DMS53 treated with DMSO at 0.1 percent for 48 hours (cell line): ENCODE data around the gene PRSS38.

Experiments used
- DNase-seq: peaks from one replicate; lab custom pipeline; 2025; ENCODE audit not compliant: unreplicated experiment; lab: John Stamatoyannopoulos, UW

PRSS38 gene

DNA sequence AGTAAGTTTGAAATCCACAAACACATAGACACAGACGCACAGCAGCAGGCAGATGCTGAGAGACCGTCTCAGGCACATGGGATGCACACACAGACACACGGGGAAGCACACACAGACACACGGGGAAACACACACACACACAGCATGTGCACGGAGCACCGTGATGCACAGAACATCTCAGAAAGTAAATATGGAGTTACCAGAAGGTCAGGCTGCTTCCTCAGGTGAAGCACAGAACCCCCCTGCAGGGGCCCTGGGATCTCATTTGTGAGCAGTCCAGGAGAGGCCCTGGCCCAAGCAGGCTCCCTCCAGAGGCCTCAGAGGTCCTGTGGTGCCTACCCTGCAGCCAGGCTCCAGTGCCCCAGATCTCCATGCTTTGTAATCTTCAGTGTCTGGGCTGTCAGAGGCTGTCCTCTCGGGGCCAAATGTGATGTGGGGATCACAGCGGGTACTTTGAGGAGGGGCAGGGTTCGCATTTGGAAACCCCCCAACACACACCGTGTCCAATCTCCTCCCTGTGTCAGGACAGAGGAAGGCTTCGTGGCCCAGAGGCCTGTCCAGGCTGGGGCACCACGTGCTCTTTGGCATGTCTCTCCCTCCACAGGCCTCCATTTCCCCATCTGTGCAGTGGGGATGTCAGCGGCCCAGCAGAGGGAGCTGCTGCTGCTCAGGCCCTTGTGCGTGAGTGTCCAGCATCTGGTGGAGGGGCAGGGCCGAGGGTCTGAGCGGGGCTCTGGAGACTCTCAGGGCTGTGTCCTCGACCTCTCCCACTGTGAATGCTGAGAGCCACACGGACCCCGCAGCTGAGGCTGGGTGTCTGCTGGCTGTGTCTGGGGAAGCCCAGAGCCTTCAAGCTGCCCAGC lies 23.0 kb upstream of the PRSS38 start:
- DNase-seq: no peak

GRCh38 chr1:227793079-227793947 lies 22.2 kb upstream of the PRSS38 start:
- DNase-seq: no peak

- no peak for DNase-seq
Observed at GRCh38 chr1:227793948-227794816, 21.3 kb upstream of the PRSS38 start.

- DNase-seq: no peak
Observed at GRCh38 chr1:227794817-227795192, 20.7 kb upstream of the PRSS38 start.

GRCh38 chr1:227795732-227796131 lies 19.7 kb upstream of the PRSS38 start:
- DNase-seq: no peak

- DNase-seq: no peak
Observed at GRCh38 chr1:227796359-227796915, 19.0 kb upstream of the PRSS38 start.

GRCh38 chr1:227797144-227797543 lies 18.3 kb upstream of the PRSS38 start:
- DNase-seq: no peak

- DNase-seq: no peak
Observed at GRCh38 chr1:227797625-227798024, 17.9 kb upstream of the PRSS38 start.

DNA sequence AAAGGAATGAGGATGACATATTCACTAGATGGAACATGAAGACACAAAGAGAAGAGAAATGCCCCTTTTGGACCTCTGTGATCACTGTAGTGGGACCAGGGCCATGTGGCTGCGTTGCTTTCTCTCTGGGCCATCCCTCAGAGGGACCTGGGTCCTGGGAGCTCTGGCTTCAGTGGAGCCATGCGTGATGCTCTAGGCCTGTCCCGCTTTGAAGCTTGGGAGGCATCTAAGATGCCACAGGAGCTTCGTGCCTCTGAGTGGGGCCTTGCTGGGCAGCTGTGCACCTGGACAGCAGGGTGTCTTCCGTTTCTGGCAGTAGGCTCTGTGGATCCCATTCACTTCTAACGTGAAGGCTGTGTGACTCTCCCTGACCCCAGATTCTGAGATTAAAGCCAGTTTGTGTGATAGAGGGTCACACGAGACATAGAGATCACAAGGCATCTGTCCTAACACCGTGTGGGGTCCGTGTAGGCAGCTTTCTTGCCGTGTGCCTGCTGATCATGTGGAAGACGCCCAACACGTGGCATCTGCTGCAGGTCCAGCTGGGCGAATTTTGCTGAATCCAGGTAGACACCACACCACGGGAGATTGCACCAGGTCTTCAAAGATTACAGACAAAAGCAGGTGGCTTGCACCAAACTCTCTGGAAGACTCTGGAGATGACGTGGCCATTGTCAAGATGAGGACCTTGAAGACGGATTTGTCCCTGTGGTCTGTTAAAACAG lies 17.2 kb upstream of the PRSS38 start:
- DNase-seq: no peak

DNA sequence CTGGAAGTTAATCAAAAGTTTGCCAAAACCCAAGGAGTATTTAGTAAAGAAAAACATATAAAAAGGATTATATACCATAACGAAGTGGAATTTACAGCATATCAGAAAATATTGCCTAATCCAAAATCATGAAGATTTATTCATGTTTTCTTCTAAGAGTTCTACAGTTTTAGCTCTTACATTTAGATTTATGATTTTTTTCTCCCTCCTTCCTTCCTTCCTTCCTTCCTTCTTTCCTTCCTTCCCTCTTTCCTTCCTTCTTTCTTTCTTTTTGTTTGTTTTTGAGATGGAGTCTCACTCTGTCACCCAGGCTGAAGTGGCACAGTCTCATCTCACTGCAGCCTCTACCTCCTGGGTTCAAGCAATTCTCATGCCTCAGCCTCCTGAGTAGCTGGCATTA lies 15.7 kb upstream of the PRSS38 start:
- no peak for DNase-seq

- no peak for DNase-seq
Observed at GRCh38 chr1:227803933-227804332, 11.5 kb upstream of the PRSS38 start.

- no peak for DNase-seq
Observed at GRCh38 chr1:227805606-227806197, 9.8 kb upstream of the PRSS38 start.

DNA sequence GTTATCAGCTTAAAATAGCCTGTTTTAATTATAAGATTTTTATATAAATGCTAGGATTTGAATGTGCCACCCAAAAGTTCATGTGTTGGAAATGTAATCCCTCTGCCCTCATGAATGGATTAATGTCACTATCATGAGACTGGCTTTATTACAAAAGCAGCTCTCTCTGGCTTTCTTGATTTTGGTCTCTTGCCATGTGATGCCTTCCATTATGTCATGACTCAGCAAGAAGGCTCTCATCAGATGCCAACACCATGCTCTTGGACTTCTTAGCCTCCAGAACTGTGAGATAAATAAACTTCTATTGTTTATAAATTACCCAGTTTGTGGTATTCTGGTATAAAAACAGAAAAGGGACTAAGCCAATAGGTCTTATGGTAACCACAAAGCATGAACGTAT lies 6.9 kb upstream of the PRSS38 start:
- no peak for DNase-seq

GRCh38 chr1:227809026-227809425 lies 6.4 kb upstream of the PRSS38 start:
- DNase-seq: no peak

- no peak for DNase-seq
Observed at GRCh38 chr1:227813962-227814361, 1.5 kb upstream of the PRSS38 start.

GRCh38 chr1:227816750-227817446 lies 1.4 kb downstream of the PRSS38 start:
- no peak for DNase-seq

- DNase-seq: no peak
Observed at GRCh38 chr1:227823537-227823936, 8.1 kb downstream of the PRSS38 start.

DNA sequence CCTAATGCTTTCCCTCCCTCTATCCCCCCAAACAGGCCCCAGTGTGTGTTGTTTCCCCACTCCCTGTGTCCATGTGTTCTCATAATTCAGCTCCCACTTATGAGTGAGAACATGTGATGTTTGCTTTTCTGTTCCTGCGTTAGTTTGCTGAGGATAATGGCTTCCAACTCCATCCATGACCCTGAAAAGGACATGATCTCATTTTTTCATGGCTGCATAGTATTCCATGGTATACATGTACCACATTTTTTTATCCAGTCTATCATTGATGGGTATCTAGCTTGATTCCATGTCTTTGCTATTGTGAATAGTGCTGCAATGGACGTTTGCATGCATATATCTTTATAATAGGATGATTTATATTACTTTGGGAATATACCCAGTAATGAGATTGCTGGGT lies 8.7 kb downstream of the PRSS38 start:
- no peak for DNase-seq

- no peak for DNase-seq
Observed at GRCh38 chr1:227828786-227829185, 13.3 kb downstream of the PRSS38 start.
